Activated naive CD4-positive, alpha-beta T cell treated with anti-CD3 and anti-CD28 coated beads, Interleukin-2, amount 50 U/mL, for 72 hours (primary cell): ENCODE data around the gene USP21. TPM values are rescaled to one million over a fixed set of nuclear protein-coding genes. Genes with fewer than 3 reads are reported as not detected.
"Not testable (repeated sequence)": the region's sequence is repeated elsewhere in the genome, so short reads cannot be mapped to it uniquely, and the experiment has no call there.

Source experiments
- ATAC-seq, 2 donors: fragments of 150-1000 bp; cut with Tn5 transposase; 2 replicates each; pipeline ENCODE4 v1.10.0; 2021; ENCODE audit warnings: mild to moderate bottlenecking in 2 of 2, moderate library complexity in 2 of 2
- DNase-seq, 2 donors: peaks; one replicate each; pipeline ENCODE4 v3.0.0; 2021 to 2022; ENCODE audit warnings: low spot score in 2 of 2
- H3K27ac Mint-ChIP-seq, 2 donors: one replicate each; pipeline ENCODE4 v1.8.0; 2022; ENCODE audit warnings: mild to moderate bottlenecking in 2 of 2, mixed read lengths in 2 of 2
- H3K36me3 Mint-ChIP-seq, 2 donors: one replicate each; pipeline ENCODE4 v1.8.0; 2022; ENCODE audit warnings: mixed read lengths in 2 of 2
- H3K9me3 Mint-ChIP-seq, 2 donors: one replicate each; pipeline ENCODE4 v1.8.0; 2022; ENCODE audit warnings: mixed read lengths in 2 of 2
- total RNA-seq, 2 donors: library from RNA; stranded (reverse); gene quantifications; one replicate each; pipeline ENCODE4 v1.2.3, GENCODE V29; 2022

The USP21 gene, protein sequence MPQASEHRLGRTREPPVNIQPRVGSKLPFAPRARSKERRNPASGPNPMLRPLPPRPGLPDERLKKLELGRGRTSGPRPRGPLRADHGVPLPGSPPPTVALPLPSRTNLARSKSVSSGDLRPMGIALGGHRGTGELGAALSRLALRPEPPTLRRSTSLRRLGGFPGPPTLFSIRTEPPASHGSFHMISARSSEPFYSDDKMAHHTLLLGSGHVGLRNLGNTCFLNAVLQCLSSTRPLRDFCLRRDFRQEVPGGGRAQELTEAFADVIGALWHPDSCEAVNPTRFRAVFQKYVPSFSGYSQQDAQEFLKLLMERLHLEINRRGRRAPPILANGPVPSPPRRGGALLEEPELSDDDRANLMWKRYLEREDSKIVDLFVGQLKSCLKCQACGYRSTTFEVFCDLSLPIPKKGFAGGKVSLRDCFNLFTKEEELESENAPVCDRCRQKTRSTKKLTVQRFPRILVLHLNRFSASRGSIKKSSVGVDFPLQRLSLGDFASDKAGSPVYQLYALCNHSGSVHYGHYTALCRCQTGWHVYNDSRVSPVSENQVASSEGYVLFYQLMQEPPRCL
- total RNA-seq = 10 to 100 TPM; 30.3 to 60.3 TPM

DNA sequence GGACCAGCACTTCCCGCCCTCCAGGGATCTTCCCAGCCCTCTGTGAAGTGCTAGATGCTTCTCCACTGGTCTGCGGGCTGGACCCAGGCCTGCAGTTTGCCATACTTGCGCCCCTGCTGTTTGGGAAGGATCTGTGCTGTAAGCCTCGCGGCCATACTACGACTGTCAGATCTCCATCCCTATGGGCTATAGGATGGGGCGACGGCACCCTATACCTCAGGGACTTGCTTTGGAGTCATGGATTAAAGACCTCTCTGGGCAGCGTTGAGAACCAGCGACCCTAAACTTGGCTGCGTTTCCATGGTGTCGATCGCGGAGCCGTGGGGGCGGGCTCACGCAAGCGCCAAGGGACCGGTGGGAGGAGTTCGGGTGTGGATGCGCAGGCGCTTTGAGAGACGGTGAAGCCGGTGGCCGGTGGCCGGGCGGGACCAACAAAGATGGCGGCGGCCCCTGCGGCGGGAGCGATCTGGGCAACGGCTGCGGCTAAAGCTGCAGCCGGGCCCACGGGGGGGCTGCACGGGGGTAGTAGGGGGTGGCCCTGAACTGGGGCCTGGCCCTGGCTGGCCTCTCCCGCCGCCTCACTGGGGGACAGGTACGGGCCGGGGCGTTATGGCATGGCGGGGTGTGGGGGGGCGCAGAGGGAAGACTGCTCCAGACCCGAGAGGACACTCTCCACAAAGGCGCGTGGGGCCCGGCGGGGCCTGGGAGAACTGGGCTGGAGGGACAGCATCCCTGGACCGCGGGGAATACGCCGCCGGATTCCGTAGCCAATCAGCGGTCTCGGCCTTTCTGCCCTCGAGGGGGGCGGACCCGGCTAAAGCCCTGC, at the start of gene USP21:
USP21 (plus strand) TSS at position 414 of the 826 bp plus-strand sequence. CDS start 1,141 bp downstream, outside the sequence.
- Mint-ChIP-seq H3K27ac (peak within 1 kb of the TSS; percentile 80 to 95), H3K9me3 (no peaks in the 10 kb centered on the region), H3K36me3 (peaks cover 15 to 29% of the 10 kb centered on the region in 2 donors)
- DNase-seq = peak; percentile 91 to 92
- peak; percentile 90 to 94 for ATAC-seq

DNA sequence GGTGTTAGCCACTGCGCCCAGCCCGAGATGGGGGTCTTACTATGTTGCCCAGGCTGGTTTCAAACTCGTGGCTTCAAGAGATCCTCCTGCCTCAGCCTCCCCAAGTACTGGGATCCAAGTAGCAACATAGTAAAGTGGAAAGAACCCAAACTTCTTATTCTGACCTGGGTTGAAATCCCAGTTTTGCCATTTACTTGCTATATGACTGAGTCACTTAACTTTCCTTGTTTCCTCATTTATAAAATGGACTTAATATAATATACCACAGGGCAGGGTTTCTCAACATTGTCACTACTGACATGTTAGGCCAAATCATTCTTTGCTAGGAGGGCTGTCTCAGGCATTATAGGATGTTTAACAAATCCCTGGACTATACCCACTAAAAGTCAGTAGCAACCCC, 48.2 kb upstream of the USP21 start:
- no peak for ATAC-seq

DNA sequence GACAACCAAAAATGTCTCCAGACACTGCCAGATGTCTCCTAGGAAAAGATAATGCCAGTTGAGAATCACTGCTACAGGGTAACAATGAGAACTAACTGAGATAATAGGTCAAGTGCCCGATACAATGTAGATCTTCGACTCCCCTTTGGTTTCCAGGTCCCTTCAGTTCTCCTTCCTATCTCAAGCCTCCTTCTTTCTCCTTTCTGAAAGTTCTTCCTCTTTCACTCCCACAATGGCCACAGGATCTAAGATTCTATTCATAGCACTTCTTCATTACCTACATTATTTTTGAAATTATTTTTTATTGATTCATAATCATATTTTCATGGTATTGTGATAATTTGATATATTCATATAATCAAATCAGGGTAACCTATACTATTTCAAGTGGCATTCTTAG, 47.8 kb upstream of the USP21 start:
- DNase-seq (no peak), ATAC-seq (no peak)
- peaks cover 10 to 29% of the 10 kb centered on the region in 2 donors for H3K36me3 Mint-ChIP-seq
- peaks cover 0 to under 1% of the 10 kb centered on the region in 2 donors for H3K9me3 Mint-ChIP-seq
- peak overlapping the region in 1 of 2 donors; percentile 50 for H3K27ac Mint-ChIP-seq

More for the DNA sequence above, 48.2 kb upstream of the USP21 start:
- Mint-ChIP-seq H3K9me3 (peaks cover 0 to 5% of the 10 kb centered on the region in 2 donors), H3K36me3 (peaks cover 15 to 29% of the 10 kb centered on the region in 2 donors), H3K27ac (peak overlapping the region in 1 of 2 donors; percentile 50)
- no peak for DNase-seq

DNA sequence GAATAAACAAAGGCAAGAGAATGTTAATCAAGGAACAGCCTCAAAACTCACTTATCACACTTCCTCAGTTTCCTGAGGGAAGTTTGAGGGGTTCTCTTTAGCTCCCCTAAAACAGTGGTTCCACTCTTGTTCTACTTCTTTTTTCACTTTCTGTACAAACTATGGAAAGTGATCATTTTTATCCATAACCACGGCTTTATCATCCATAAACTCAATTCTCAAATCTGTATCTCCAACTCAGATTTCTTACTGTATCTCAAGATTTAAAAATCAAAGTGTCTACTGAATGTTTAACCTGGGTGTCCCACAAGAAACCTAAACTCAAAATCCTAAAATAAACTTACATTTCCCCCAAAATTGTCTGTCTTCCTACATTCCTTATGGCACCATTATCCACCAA, 45.4 kb upstream of the USP21 start:
- Mint-ChIP-seq H3K9me3 (no peaks in the 10 kb centered on the region), H3K36me3 (peaks cover 23 to 37% of the 10 kb centered on the region in 2 donors), H3K27ac (peak overlapping the region; percentile 44 to 99)
- DNase-seq (no peak), ATAC-seq (no peak)

DNA sequence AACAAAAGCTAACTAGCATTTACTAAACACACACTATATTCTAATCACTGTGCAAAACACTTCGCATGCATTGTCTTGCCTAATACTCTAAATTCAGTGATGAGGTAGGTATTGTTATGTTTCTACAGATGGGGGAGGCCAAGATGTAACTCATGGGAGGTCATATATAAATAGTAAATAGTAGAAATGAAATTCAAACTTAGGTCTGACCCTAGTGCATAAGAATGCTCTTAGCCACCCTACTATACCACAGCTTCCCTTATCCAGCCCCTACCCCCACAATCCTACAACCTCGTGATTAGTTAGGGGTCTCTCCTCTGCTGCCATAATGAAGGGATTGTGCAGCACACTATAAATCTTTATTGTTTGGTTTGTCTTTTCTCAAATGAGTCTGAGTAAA, 44.7 kb upstream of the USP21 start:
- Mint-ChIP-seq H3K36me3 (peaks cover 27 to 36% of the 10 kb centered on the region in 2 donors), H3K9me3 (no peaks in the 10 kb centered on the region), H3K27ac (peak overlapping the region; percentile 70 to 99)
- DNase-seq = no peak
- ATAC-seq = no peak

DNA sequence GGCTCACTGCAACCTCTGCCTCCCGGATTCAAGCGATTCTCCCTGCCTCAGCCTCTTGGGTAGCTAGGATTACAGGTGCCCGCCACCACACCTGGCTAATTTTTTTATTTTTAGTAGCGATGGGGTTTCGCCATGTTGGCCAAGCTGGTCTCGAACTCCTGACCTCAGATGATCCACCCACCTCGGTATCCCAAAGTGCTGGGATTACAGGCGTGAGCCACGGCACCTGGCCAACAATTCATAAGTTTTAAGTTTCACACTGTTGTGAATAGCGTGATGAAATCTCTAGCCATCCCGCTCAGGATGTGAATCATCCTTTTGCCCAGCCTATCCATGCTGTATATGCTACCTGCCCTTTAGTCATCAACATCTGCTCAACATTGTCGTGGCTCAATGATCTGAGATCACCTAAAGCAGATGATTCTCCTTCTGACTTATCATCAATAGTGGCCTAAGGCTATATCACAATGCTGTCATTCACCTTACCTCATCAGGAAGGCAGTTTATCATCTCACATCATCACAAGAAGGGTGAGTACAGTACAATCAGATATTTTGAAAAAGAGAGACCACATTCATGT, 44.1 kb upstream of the USP21 start:
- DNase-seq (peak; percentile 51 to 75), ATAC-seq (peak; percentile 75 to 80)
- Mint-ChIP-seq H3K36me3 (peaks cover 34 to 41% of the 10 kb centered on the region in 2 donors), H3K27ac (peak overlapping the region; percentile 70 to 99), H3K9me3 (no peaks in the 10 kb centered on the region)

DNA sequence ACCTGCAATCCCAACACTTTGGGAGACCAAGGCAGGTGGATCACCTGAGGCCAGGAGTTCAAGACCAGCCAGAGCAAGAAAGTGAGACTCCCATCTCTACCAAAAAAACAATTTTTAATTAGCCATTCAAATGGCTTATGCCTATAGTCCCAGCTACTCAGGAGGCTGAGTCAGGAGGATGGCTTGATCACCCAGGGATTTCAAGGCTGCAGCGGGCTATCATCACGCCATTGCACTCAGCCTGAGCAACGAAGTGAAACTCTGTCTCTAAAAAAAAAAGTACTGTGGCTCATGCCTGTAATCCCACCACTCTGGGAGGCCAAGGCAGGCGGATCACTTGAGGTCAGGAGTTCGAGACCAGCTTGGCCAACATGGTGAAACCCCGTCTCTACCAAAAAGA, 43.3 kb upstream of the USP21 start:
- Mint-ChIP-seq H3K27ac (peak overlapping the region; percentile 70 to 99), H3K36me3 (peaks cover 39 to 44% of the 10 kb centered on the region in 2 donors)
- not testable (repeated sequence) for H3K9me3 Mint-ChIP-seq, ATAC-seq, DNase-seq

DNA sequence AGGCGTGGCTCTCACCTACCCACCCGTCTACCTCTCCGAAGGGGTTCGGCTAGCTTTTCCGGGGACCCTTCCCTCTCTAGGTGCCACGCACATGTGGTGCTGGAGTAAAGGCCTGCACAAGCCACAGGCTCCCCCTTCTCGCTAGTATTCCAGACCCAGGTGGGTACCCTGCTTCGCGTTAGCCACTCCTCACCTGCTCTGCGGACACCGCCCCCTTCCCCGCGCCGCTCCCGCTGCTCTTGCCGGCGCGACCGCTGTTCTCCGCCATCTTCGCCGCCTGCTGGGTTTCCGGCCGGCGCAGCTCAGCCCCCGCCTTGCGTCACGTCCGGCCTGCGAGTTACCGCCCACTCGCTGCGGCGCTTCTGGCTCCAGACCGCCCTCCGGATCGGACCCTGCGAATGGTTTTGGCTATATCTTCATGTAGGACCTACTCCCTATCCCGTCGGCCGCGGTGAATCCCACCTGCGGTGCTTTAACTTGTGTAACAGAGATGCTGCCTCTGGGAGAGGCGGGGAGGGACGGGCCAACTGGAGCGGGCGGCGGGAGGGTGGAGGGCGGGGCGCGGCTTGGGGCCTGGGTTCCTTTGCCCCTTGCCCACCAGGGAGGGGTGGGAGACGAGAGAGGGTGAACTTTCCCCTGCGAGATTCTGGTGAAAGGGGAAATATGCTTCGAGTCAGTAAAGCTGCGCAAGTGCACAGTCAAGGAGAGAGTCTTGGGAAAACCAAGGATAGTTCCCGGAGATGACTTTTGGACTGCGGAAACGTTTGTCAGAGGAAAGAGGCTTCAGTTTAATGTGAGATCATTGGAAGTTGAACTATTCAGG, 41.3 kb upstream of the USP21 start, which contains the start of the genes NIT1 and PFDN2:
NIT1 (plus strand) TSS at position 347 of the 823 bp plus-strand sequence; CDS start at position 419, 72 bp downstream.
PFDN2 (minus strand) TSS at position 279 of the 823 bp plus-strand sequence; CDS start at position 268, 11 bp downstream.
- Mint-ChIP-seq H3K9me3 (no peaks in the 10 kb centered on the region), H3K27ac (peak within 1 kb of the TSS; percentile 98 to 99), H3K36me3 (peaks cover 46 to 51% of the 10 kb centered on the region in 2 donors)
- peak; percentile 63 to 73 for ATAC-seq
- DNase-seq = peak; percentile 85 to 89

DNA sequence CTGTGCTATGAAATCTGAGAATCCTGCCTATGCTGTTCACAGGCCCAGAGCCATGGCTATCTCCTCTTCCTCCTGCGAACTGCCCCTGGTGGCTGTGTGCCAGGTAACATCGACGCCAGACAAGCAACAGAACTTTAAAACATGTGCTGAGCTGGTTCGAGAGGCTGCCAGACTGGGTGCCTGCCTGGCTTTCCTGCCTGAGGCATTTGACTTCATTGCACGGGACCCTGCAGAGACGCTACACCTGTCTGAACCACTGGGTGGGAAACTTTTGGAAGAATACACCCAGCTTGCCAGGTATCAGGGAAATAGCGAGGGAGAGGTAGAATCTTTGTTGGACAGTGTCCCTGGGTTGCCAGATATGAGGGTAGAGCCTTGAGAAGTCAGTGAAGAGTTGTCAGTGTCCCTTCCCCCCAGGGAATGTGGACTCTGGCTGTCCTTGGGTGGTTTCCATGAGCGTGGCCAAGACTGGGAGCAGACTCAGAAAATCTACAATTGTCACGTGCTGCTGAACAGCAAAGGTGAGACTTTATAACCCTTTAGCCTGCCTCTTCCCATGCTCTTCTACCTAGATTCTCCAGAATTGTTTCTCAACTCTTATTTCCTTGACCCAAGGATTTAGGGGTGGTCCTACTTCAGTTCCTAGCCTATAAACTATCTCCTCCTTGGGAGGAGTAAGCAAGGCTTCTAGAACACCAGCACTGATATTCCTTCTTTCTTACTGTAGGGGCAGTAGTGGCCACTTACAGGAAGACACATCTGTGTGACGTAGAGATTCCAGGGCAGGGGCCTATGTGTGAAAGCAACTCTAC, 40.0 kb upstream of the USP21 start:
- H3K27ac Mint-ChIP-seq = peak overlapping the region; percentile 98 to 99
- ATAC-seq (peak; percentile 58 to 59), DNase-seq (peak; percentile 53 to 74)
- H3K9me3 Mint-ChIP-seq = no peaks in the 10 kb centered on the region
- H3K36me3 Mint-ChIP-seq = peaks cover 44 to 49% of the 10 kb centered on the region in 2 donors

DNA sequence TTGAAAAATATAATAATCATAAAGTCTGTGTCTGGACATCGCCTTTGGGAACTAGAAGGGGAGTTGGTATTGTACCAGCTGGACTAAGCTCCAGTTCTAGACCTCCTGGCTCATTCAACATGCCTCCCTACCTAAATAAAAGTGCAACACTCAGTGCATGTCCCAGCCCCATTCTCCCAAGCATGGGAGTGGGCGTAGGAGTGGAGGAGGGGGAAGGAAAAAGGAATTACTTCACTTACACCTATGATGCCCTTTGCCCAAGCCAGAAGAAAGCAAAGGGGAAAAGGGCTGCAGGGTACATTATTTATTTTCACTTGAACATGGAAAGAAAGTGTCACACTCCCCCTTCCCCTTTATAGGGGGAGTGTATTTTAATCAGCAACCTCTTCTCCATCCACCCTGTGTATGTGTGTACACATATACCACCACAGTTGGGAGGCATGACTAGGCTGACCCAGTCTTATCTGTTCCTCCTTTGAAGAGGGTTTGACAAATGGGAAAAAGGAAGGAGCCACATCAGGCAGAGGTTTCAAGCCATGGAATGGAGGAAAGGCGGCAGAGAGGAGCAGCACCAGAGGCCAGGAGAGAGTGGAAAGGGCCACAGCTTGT, 38.2 kb upstream of the USP21 start:
- Mint-ChIP-seq H3K9me3 (no peaks in the 10 kb centered on the region), H3K36me3 (peaks cover 41 to 52% of the 10 kb centered on the region in 2 donors), H3K27ac (peak overlapping the region; percentile 90 to 99)
- ATAC-seq = no peak
- DNase-seq = no peak

DNA sequence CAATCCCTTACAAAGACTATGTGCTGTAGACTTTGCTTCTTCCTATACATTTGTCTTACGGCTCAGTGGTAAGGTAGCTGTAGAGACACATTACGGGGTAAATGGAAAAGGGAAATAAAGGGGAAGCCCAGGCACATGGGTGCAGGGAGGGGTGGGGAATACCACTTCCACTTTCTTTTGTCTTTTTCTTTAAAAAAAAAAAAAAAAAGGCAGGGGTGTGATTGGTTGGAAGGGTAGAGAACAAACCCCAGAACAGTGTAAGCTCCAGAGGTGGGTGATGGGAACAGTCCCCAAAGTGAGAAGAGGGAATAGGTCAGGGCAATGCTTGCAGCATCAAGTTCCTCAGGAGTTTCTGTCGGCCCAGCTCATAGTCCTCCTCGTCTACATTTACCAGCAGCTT, 37.5 kb upstream of the USP21 start:
- ATAC-seq (no peak), DNase-seq (no peak)
- peak overlapping the region; percentile 90 to 99 for H3K27ac Mint-ChIP-seq
- H3K9me3 Mint-ChIP-seq = no peaks in the 10 kb centered on the region
- H3K36me3 Mint-ChIP-seq = peaks cover 41 to 56% of the 10 kb centered on the region in 2 donors

DNA sequence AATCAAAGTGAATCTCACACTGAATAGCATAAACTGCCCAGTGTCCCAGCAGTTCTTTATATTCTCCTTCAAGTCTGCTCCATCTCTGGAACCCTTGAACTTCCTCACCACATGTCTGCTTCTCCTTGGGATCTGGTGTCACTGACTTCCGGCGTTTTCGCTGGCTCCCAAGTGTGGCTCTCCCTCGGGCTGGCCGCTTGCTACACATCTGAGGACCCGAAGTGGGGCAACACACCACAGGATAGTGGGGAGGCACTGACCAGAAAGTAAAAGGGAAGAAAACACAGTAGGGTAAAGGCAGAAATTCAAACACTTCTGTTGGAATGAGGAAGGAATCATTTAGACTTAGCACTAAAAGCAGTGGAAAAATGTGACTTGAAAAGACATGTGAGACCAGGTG, 36.3 kb upstream of the USP21 start:
- DNase-seq = no peak
- ATAC-seq = no peak
- Mint-ChIP-seq H3K9me3 (no peaks in the 10 kb centered on the region), H3K36me3 (peaks cover 38 to 57% of the 10 kb centered on the region in 2 donors), H3K27ac (peak overlapping the region in 1 of 2 donors; percentile 6)

DNA sequence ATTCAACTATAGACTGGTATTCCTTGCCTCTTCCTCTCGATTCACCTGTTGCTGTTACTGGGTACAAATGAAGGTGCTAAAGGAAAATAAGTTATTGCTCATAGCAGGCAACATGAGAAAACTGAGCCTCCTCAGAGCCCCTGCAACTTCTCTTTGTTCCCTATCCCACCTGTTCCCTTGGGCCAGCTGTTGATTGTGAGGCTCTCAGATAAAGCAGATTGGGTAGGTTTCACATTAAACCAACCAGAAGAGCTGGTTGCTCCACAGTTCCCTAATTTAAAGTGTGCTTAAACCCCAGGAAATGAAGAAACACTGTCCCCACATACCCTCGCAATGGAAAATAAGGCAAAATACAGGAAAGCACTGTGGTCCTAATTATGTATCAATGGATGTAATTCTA, 31.7 kb upstream of the USP21 start:
- Mint-ChIP-seq H3K9me3 (no peaks in the 10 kb centered on the region), H3K36me3 (peaks cover 17 to 40% of the 10 kb centered on the region in 2 donors), H3K27ac (peak overlapping the region; percentile 8 to 24)
- ATAC-seq = no peak
- DNase-seq = no peak

DNA sequence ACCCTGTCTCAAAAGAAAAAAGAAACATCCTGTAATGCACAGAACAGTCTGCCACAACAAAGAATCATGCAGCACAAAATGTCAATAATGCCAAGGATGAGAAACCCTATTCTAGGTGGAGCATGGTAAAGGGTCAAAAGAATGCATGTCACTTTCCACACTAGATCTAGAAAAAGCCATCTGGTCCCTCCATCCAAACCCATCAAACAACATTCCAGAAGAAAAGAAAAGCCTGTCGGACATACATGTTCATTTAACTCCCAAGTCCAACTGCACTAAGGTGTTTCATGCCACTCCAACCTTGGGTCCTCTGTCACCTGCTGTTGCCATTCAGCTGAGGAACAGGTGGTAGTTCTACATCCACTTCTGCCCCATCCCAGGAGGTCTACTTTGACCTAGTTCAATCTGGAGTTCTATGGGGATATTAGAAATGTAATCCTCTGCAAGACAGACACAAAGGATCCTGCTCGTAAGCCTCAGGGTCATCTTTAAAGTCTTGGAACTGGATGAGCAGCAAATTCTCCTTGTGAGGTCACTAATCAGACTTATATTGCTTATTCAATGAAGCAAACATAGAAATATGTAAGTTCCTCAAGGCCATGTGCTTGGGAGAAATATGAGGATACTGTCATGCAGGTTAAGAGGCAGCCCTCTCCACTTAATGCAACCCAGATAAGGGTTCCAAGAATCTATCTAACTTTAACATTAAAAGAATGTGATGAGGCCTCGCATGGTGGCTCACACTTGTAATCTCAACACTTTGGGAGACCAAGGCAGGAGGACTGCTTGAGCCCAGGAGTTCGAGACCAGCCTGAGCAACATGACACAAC, 30.5 kb upstream of the USP21 start:
- Mint-ChIP-seq H3K36me3 (peaks cover 17 to 39% of the 10 kb centered on the region in 2 donors), H3K9me3 (no peaks in the 10 kb centered on the region), H3K27ac (no peak overlapping the region)
- ATAC-seq (no peak), DNase-seq (no peak)
